Loucy (cell line): ENCODE data around the gene AKNA.

Source experiments
- H2AFZ ChIP-seq: fragments of 200-600 bp; sonication (generic); 2 replicates; pipeline ENCODE4 v1.6.0; 2016; ENCODE audit warnings: antibody characterized with exemption, mild to moderate bottlenecking, low read length, moderate library complexity
- H3F3A ChIP-seq: fragments of 200-600 bp; 2 replicates; pipeline ENCODE4 v1.6.0; 2016; ENCODE audit warnings: antibody characterized with exemption, low read depth, mild to moderate bottlenecking
- H3K27me3 ChIP-seq: fragments of 200-600 bp; sonication (generic); 2 replicates; pipeline ENCODE4 v1.6.1; 2014; ENCODE audit warnings: low read length, mild to moderate bottlenecking; ENCODE audit not compliant: insufficient read depth, poor library complexity, severe bottlenecking
- H3K36me3 ChIP-seq: fragments of 200-600 bp; sonication (generic); 2 replicates; pipeline ENCODE4 v1.6.1; 2016; ENCODE audit warnings: low read length; ENCODE audit not compliant: insufficient read depth
- H3K4me1 ChIP-seq: fragments of 200-600 bp; sonication (generic); 2 replicates; pipeline ENCODE4 v1.5.1; 2014; ENCODE audit warnings: low read length, mild to moderate bottlenecking; ENCODE audit not compliant: insufficient read depth, poor library complexity, severe bottlenecking
- H3K4me2 ChIP-seq: fragments of 200-600 bp; sonication (generic); 2 replicates; pipeline ENCODE4 v1.6.0; 2014; ENCODE audit warnings: antibody characterized with exemption, low read length, low read depth, mild to moderate bottlenecking; ENCODE audit not compliant: poor library complexity, severe bottlenecking
- H3K4me3 ChIP-seq: fragments of 200-600 bp; sonication (generic); 2 replicates; pipeline ENCODE4 v1.5.1; 2014; ENCODE audit warnings: low read length, mild to moderate bottlenecking, mixed read lengths; ENCODE audit not compliant: poor library complexity, severe bottlenecking
- H3K79me2 ChIP-seq: fragments of 200-600 bp; sonication (generic); 2 replicates; pipeline ENCODE4 v1.6.1; 2014; ENCODE audit warnings: low read length; ENCODE audit not compliant: insufficient read depth
- H3K9ac ChIP-seq: fragments of 200-600 bp; sonication (generic); 2 replicates; pipeline ENCODE4 v1.6.0; 2014; ENCODE audit warnings: mild to moderate bottlenecking, low read depth, low read length, moderate library complexity; ENCODE audit not compliant: poor library complexity, severe bottlenecking
- H3K9me2 ChIP-seq: fragments of 200-600 bp; sonication (generic); replicated peaks from 2 replicates; pipeline ENCODE4 v1.6.1; 2016; ENCODE audit warnings: low read depth, low read length, mixed read lengths
- H3K9me3 ChIP-seq: fragments of 200-600 bp; sonication (generic); 2 replicates; pipeline ENCODE4 v1.6.1; 2014; ENCODE audit warnings: mild to moderate bottlenecking, antibody characterized with exemption, low read length, low read depth; ENCODE audit not compliant: insufficient read depth
- H4K20me1 ChIP-seq: fragments of 200-600 bp; sonication (generic); 2 replicates; pipeline ENCODE4 v1.6.0; 2014; ENCODE audit warnings: antibody characterized with exemption, low read length, mild to moderate bottlenecking; ENCODE audit not compliant: insufficient read depth, poor library complexity, severe bottlenecking
- EZH2phosphoT487 ChIP-seq: fragments of 200-600 bp; IDR thresholded peaks from 2 replicates; pipeline ENCODE4 v1.6.1; 2018; ENCODE audit warnings: antibody characterized with exemption, mild to moderate bottlenecking, moderate library complexity, borderline replicate concordance
- TF ChIP-seq, protein P1 (sequence below): fragments of 200-600 bp; sonication (generic); conservative IDR thresholded peaks from 2 replicates; pipeline ENCODE4 v1.5.1; 2014; ENCODE audit warnings: mild to moderate bottlenecking, antibody characterized with exemption, low read length

Gene AKNA

DNA sequence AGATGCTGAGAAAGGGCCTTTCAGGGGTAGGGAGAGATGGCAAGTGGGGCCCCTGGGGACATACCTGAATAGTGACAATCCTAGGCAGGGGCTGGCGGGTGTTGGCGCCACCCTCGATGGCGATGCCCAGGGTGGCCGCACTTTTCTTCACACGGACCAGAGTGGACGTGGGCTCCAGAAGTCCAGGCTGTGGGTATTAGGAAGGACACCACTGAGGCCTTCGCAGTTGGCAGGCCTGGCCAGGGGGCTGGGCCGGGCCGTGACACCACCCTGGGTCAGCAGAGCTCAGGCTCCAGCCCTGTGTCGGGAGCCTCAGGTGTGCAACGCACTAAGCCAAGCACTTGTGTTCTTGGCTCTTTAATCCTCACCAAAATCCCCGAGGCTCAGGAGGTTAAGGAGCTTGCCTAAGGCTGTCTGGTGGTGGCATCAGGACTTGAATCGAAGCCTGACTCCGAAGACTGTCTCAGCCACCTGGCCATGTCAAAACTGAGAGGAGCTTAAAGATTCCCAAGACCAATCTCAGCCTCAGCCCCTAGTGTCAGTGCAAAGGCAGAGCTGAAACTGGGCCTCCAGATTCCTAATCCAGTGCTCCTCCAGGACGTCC lies 15.5 kb upstream of the AKNA start:
- H2AFZ ChIP-seq = no peak overlapping the region
- no peaks in the 10 kb centered on the region for H3K4me1 ChIP-seq
- H3K79me2 ChIP-seq = no peaks in the 10 kb centered on the region
- H3K9ac ChIP-seq = no peak overlapping the region
- no peaks in the 10 kb centered on the region for H3K36me3 ChIP-seq
- TF ChIP-seq EZH2phosphoT487 = no peak
- TF ChIP-seq, protein P1, sequence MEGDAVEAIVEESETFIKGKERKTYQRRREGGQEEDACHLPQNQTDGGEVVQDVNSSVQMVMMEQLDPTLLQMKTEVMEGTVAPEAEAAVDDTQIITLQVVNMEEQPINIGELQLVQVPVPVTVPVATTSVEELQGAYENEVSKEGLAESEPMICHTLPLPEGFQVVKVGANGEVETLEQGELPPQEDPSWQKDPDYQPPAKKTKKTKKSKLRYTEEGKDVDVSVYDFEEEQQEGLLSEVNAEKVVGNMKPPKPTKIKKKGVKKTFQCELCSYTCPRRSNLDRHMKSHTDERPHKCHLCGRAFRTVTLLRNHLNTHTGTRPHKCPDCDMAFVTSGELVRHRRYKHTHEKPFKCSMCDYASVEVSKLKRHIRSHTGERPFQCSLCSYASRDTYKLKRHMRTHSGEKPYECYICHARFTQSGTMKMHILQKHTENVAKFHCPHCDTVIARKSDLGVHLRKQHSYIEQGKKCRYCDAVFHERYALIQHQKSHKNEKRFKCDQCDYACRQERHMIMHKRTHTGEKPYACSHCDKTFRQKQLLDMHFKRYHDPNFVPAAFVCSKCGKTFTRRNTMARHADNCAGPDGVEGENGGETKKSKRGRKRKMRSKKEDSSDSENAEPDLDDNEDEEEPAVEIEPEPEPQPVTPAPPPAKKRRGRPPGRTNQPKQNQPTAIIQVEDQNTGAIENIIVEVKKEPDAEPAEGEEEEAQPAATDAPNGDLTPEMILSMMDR = no peak
- H3K9me3 ChIP-seq = no peaks in the 10 kb centered on the region
- no peaks in the 10 kb centered on the region for H3F3A ChIP-seq
- no peak overlapping the region for H3K4me2 ChIP-seq
- no peaks in the 10 kb centered on the region for H3K9me2 ChIP-seq
- H3K27me3 ChIP-seq = no peaks in the 10 kb centered on the region
- H3K4me3 ChIP-seq = no peak overlapping the region
- no peaks in the 10 kb centered on the region for H4K20me1 ChIP-seq

DNA sequence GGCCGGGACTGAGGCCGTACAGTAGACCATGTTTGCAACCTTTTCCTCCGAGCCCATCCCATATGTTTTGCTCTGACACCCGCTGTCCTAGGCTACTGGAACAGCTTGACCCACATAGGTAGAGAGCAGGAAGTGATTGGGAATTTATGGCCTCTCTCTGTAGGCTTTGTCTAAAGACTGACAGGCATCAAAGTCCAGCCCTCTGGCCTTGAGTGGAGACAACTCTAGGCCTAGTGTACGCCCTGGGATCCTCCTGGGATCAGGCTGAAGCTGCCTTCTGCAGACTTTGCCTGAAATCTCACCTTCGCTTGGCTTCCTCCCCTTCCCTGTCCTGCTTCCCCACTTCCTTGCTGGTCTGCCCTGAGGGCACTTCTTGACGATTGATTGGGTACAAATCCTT lies 13.6 kb upstream of the AKNA start:
- Histone ChIP-seq H3K4me1 (peaks cover 8% of the 10 kb centered on the region), H3K79me2 (peaks cover 12% of the 10 kb centered on the region), H3K27me3 (no peaks in the 10 kb centered on the region), H3K4me2 (no peak overlapping the region), H3K4me3 (no peak overlapping the region), H3K9me3 (no peaks in the 10 kb centered on the region), H4K20me1 (peaks cover 8% of the 10 kb centered on the region), H3K36me3 (no peaks in the 10 kb centered on the region), H2AFZ (no peak overlapping the region), H3K9ac (no peak overlapping the region), H3F3A (no peaks in the 10 kb centered on the region), H3K9me2 (no peaks in the 10 kb centered on the region)
- TF ChIP-seq, protein P1 = no peak
- no peak for TF ChIP-seq EZH2phosphoT487

DNA sequence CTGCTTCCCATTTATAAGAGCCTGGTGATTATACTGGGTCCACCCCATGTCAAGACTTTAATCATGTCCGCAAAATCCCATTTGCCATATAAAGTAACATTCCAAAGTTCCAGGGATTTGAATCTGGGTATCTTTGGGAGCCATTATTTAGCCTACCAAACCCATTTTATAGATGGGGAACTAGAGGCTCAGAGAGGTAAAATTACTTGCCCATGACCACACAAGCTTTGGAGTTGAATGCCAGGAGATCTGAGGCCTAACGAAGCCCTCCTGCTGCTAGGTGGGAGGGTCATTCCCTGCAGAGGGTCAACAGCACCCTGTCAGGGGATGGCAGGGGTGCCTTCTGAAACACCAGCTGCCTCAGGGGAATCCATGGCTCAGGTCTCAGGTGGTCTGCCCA lies 13.0 kb upstream of the AKNA start:
- Histone ChIP-seq H3K27me3 (no peaks in the 10 kb centered on the region), H3K4me2 (no peak overlapping the region), H3K4me3 (no peak overlapping the region), H4K20me1 (peaks cover 8% of the 10 kb centered on the region), H3F3A (no peaks in the 10 kb centered on the region), H3K36me3 (no peaks in the 10 kb centered on the region), H2AFZ (no peak overlapping the region), H3K9me2 (no peaks in the 10 kb centered on the region), H3K79me2 (peaks cover 12% of the 10 kb centered on the region), H3K9me3 (no peaks in the 10 kb centered on the region), H3K9ac (no peak overlapping the region), H3K4me1 (peaks cover 8% of the 10 kb centered on the region)
- TF ChIP-seq, protein P1 = no peak
- TF ChIP-seq EZH2phosphoT487 = no peak
